ENCODE measurements around the gene CERCAM. TPM values are rescaled to one million over a fixed set of nuclear protein-coding genes. Genes with fewer than 3 reads are reported as not detected.
"Not testable (repeated sequence)": the region's sequence is repeated elsewhere in the genome, so short reads cannot be mapped to it uniquely, and the experiment has no call there.

Gene CERCAM
- polyA plus RNA-seq, 3 donors, result 30.6 to 48.0 (median 45.5) TPM

DNA sequence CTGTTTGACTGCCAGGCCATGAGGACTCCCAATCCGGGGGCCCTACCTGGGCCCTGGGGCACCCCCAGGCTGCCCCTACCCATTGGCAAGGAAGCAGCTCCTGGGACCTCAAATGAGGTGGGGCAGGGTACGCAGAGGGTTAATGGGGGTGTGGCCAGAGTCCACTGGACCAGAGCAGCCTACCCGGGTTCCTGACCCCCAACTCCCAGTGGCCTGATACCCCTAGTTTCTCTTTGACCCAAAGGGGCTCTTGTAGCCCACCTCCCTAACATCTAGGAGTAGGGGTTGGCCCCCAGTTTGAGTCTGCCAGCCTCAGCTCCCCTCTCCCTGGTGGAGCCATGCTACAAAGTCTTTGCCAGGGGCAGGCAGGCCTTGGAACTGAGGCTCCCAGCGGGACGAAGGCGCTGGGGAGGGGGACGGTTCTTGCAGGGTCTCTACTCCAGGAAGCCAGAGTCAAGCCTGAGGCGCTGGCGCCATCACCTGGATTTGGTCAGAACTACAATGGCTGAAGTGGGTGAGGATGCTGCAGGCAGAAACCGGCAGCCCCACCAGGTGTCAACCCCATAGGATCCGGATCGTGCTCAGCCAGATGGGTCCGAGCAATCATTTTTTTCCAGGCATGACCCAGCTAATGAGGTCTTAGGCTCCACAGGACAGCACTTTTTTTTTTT is 8.4 kb upstream of the CERCAM start:
- DNase-seq (ENCODE audit: extremely low read depth in 1 of 11, low read depth in 9 of 11, low spot score in 4 of 11), result peak in 2 of 11 donors; percentile 55 to 56

DNA sequence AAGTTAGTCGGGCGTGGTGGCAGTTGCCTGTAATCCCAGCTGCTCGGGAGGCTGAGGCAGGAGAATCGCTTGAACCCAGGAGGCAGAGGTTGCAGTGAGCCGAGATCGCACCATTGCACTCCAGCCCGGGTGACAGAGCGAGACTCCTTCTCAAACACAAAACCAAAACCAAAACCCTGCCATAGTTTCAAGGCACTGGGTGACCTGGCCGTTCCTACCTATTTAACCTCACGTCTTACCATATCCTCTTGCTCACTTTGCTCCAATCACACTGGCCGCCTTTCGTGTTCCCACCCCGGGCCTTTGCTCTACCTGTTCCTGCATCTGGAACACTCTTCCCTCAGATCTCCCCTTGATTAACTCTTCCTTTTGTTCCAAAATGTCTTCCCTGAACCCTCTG is 6.9 kb upstream of the CERCAM start:
- not testable (repeated sequence) for DNase-seq (ENCODE audit: extremely low read depth in 1 of 11, low read depth in 9 of 11, low spot score in 4 of 11)

DNA sequence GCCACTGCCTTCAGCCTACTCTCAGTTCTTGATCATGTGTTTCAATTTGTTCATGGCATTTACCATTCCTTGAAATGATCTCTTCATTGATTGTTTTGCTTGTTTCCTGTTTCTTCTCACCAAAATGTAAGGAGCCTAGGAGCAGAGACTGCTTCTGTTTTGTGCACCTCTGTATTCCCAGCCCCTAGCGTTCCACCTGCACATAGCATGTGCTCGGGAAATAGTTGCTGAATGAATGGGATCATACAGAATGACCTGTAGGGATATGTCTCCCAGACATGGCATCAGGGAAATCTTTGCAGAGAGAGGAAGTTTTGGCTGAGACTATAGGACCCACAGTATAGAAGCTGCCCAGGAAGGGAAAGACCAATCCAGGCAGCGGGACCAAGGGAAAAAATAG is 6.2 kb upstream of the CERCAM start:
- no peak for DNase-seq (ENCODE audit: extremely low read depth in 1 of 11, low read depth in 9 of 11, low spot score in 4 of 11)

DNA sequence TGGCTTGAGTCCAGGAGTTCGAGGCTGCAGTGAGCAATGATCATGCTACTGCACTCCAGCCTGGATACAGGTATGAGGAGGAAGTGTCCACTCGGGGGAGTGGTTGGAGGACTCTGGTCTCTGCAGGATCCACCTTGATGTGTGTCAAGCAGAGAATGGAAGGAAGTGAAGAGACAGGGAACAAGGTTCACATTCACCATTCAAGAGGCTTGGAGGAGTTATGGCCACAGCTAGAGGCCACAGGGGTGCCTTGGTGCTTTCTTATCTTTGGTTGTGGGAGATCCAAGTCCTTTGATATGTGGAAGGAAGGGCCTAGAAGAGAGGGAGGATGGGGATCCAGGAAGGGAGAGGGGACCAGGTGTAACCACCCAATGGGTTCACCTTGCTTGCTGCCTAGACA is 5.4 kb upstream of the CERCAM start:
- DNase-seq (ENCODE audit: extremely low read depth in 1 of 11, low read depth in 9 of 11, low spot score in 4 of 11), result no peak

DNA sequence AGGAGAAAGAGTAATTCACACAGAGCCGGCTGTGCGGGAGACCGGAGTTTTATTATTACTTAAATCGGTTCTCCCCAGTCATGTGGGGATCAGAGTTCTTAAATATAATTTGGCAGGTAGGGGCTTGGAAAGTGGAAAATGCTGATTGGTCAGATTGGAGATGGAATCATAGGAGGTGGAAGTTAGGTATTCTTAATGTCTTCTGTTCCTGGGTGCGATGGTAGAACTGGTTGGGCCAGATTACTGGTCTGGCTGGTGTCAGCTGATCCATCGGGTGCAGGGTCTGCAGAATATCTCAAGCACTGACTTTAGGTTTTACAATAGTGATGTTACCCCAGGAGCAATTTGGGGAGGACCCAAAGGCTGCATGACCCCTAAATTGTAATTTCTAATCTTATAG is 4.6 kb upstream of the CERCAM start:
- peak in 1 of 11 donors; percentile 58 for DNase-seq (ENCODE audit: extremely low read depth in 1 of 11, low read depth in 9 of 11, low spot score in 4 of 11)

DNA sequence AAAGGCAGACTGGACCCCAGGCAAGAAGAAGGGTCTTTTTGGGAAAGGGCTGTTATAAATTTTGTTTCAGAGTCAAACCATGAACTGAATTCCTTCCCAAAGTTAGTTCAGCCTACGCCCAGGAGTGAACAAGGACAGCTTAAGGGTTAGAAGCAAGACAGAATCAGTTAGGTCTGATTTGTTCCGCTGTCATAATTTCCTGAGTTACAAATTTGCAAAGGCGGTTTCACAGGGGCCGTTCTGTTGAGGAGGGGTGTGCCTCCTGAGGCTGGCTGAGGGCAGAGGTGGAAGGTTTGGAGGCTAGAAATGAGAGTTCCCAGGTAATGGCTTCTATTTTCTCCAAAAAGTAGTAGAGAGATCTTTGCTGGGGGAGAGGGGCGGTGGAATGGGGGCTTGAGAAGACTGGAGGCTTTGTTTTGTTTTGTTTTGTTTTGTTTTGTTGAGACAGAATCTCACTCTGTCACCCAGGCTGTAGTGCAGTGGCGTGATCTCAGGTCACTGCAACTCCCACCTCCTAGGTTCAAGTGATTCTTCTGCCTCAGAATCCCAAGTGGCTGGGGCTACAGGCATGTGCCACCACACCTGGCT is 4.1 kb upstream of the CERCAM start:
- DNase-seq (ENCODE audit: extremely low read depth in 1 of 11, low read depth in 9 of 11, low spot score in 4 of 11), result no peak

DNA sequence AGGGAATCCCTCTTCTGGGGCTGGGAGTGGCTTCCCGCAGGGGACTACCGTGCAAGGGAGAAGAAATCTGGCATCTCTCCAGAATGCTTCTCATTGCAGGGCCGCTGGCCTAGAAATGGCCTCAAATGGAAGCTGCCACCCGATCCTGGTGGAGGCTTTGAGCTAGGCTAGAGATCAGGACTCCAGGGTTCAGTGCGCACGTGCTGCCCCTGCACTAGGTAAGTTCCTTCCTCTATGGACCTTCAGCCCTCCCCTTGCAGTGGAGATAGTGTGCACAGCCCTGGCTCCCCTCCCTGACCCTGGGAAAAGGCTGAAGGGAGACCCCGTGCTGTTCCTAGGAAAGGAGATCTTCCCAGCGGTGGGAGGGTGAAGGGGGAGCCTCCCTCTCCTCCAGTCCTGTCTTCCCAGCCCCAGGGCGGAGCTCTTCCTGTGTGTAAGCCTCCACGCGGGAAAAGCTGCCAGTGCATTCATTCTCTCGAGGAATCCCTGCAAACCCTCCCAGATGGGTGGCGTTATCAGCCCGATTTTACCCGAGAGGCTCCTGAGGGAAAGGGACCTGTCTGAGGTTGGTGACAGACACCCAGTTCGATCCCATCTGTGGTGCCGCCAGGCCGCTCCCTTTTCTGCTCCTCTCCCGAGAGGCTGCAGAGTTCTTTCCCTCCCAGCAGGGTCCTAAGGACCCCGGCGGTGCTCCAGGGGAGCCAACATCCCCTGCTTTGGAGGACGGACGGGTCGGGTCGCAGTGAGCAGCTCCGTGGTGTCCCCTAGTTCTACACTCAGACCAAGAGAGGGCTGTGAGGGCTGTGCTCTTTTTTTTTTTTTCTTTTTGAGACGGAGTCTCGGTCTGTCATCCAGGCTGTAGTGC is 1.4 kb upstream of the CERCAM start:
- no peak for DNase-seq (ENCODE audit: extremely low read depth in 1 of 11, low read depth in 9 of 11, low spot score in 4 of 11)

DNA sequence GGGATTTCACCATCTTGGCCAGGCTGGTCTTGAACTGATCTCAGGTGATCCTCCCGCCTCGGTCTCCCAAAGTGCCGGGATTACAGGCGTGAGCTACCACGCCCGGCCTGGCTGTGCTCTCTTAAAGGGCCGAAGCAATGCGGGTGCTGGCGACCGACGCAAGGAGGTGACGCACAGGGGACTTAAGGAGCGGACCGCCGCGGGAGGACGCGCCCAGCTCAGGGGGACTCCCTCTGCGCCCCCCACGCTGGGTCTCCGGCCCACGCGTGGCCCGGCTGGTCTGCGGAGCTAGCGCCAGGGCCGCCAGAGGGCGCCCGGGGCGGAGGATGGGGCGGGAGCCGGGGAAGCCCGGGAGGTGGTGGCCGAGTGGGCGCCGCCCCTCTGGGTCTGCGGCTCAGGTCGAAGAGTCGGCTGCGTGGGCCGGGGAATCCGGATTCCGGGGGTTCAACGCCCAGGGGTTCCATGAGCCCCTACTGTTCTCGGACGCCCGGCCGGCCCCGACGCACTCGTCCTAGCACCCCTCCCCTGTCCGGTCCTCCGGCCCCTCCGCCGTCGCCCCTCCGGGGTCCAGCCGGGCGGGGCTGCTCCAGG is 502 bp upstream of the CERCAM start:
- DNase-seq (ENCODE audit: extremely low read depth in 1 of 11, low read depth in 9 of 11, low spot score in 4 of 11), result peak in 8 of 11 donors; percentile 52 to 75 (median 70)

DNA sequence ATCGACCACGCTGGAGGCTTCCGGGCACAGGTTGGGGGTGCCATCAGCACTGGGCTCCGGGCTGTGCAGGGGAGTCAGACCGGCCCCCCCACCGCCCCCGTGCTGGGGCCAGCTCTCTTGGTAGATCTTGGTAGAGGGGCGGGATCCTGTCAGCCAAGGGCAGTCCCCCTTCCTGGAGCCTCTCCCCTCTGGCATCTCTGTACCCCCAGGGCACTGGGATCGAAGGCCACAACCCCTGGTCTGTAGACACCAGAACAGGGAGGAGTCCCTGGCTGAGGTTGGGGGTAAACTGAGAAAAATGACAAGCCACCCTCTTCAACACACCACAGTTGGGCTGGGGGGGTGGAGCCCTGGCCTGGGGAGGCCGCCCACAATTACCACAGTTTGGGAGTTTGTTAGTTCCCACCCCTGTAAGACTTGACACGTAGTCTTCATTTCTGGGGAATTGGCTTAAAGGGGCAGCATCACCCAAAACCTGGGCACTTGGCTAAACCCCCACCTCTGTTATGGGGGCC is 882 bp downstream of the CERCAM start:
- DNase-seq (ENCODE audit: extremely low read depth in 1 of 11, low read depth in 9 of 11, low spot score in 4 of 11), result no peak

DNA sequence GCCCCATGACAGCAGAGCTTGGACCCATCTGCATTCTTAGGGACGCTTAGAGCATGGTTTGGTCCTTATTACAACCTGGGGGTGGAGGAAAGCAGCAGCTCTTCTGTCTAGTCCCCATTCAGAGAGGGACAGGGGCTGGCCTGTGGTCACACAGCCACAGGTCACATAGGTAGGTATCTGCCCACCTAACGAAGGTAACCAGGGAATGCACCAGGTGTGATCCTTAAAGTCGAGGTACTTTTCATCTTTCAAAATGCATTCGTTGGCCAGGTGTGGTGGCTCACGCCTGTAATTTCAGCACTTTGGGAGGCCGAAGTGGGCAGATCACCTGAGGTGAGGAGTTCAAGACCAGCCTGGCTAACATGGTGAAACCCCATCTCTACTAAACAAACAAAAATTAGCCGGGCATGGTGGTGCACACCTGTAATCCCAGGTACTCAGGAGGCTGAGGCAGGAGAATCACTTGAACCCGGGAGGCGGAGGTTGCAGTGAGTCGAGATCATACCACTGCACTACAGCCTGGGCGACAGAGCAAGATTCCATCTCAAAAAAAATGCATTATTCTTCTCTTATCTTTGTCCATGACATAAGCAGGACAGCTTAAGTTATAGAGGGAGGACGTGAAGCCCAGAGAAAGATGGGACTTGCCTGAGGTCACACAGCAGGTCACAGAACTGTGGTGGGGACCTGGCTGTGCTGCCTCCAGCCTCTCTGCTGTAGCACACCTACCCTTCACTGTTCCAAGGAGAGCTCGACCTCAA is 1.5 kb downstream of the CERCAM start:
- DNase-seq (ENCODE audit: extremely low read depth in 1 of 11, low read depth in 9 of 11, low spot score in 4 of 11), result not testable (repeated sequence)

DNA sequence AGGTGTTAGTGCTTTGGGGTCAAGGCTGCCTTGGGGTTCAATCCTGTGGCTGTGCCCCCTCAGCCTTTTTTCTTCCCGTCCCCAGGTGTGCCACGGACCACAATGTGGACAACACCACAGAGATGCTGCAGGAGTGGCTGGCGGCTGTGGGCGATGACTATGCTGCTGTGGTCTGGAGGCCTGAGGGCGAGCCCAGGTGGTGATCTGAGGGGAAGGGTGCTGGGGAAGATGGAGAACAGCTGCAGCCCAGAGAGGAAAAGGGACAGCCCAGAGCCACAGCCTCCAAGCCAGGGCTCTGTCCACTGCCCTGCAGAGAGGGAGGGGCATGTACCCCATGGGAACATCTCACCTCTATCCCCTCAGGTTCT is 2.1 kb downstream of the CERCAM start:
- no peak for DNase-seq (ENCODE audit: extremely low read depth in 1 of 11, low read depth in 9 of 11, low spot score in 4 of 11)

DNA sequence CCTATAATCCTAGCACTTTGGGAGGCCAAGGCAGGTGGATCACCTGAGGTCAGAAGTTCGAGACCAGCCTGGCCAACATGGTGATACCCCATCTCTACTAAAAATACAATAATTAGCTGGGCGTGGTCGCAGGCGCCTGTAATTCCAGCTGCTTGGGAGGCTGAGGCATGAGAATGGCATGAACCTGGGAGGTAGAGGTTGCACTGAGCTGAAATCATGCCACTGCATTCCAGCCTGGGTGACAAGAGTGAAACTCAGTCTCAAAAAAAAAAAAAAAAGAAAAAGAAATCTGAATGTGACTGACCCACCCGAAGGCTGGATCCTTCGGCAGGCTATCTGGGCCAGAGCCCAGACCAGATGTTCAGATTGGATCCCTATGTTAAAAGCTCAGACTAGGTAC is 2.7 kb downstream of the CERCAM start:
- not testable (repeated sequence) for DNase-seq (ENCODE audit: extremely low read depth in 1 of 11, low read depth in 9 of 11, low spot score in 4 of 11)

DNA sequence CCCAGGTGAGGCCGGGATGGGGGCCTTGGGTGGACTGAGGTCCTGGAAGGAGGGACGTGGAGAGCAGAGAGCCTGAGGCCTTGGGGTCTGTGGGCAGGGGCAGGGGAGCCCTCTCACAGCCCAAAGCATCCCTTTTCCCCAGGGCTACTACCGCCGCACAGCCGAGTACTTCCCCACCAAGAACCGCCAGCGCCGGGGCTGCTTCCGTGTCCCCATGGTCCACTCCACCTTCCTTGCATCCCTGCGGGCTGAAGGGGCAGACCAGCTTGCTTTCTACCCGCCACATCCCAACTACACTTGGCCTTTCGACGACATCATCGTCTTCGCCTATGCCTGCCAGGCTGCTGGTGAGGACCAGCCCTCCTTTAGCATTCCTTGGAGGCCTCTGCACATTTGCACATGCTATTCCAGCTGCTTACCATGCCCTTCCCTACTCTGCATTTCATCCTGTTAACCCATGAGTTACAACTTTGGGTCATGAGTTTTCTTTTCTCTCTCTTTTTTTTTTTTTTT is 3.7 kb downstream of the CERCAM start:
- DNase-seq (ENCODE audit: extremely low read depth in 1 of 11, low read depth in 9 of 11, low spot score in 4 of 11), result no peak

DNA sequence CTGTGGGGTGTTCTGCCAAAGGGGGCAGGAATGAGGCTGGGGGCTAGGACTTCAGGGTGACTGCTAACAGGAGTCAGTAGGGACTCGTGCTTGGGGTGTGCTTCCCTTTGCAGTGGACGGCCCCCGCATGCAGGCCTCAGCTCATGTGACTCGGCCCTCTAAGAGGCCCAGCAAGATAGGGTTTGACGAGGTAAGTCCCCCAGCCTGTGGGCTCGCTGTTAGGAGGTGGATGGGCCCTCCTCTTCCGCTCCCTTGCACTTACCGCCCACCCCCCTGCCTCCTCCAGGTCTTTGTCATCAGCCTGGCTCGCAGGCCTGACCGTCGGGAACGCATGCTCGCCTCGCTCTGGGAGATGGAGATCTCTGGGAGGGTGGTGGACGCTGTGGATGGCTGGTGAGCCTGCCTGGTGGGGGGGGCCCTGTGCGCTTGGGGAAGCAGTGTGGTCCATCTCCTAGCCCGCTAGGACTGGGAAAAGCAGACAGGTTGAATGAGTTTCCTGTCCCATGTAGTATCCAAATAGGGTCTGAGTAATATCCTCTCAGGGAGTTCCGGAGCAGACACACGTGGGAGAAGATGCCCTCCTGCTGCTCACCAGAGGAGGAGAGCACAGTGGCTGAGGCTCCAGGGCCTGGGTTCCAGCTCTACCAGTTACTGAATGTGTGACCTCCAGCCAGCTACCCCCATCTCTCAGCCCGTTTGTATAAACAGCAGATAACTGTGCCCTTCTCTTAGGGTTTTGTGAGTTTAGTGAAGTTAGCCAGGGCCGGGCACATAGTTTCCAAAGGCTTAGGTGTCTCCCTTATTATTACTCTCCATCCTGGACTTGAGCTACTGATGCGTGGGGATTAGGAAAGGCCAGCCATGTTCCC is 8.2 kb downstream of the CERCAM start:
- no peak for DNase-seq (ENCODE audit: extremely low read depth in 1 of 11, low read depth in 9 of 11, low spot score in 4 of 11)

DNA sequence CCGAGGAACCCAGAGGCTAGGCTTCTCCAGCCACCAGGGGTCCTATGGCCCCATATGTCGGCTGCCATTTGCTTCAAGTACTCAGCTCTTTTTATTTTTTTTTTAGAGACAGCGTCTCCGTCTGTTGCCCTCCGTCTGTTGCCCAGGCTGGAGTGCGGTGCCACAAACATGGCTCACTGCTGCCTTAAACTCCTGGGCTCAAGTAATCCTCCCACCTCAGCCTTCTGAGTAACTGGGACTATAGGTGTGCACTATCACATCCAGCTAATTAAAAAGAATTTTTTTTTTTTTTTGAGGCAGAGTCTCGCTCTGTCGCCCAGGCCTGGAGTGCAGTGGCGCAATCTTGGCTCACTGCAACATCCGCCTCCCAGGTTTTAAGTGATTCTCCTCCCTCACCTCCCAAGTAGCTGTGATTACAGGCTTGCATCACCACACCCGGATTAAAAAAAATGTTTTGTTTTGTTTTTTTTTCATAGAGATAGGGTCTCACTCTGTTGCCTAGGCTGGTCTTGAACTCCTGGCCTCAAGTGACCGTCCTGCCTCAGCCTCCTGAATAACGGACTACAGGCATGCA is 8.9 kb downstream of the CERCAM start:
- no peak for DNase-seq (ENCODE audit: extremely low read depth in 1 of 11, low read depth in 9 of 11, low spot score in 4 of 11)

DNA sequence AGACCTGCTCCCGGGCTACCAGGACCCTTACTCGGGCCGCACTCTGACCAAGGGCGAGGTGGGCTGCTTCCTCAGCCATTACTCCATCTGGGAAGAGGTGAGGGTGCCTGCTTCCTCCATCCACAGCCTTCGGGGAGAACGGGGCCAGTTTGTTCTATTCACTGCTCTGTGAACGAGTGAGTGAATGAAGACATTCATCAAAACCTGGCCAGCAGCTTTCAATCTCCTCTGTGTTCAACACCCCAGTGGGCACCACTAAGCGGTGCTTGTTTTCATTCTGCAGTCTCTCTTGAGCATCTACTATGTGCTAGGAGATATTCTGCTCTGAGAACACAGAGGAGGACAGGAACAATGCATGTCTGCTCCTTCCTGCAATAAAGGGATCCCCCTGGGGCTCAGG is 10.6 kb downstream of the CERCAM start:
- DNase-seq (ENCODE audit: extremely low read depth in 1 of 11, low read depth in 9 of 11, low spot score in 4 of 11), result no peak

DNA sequence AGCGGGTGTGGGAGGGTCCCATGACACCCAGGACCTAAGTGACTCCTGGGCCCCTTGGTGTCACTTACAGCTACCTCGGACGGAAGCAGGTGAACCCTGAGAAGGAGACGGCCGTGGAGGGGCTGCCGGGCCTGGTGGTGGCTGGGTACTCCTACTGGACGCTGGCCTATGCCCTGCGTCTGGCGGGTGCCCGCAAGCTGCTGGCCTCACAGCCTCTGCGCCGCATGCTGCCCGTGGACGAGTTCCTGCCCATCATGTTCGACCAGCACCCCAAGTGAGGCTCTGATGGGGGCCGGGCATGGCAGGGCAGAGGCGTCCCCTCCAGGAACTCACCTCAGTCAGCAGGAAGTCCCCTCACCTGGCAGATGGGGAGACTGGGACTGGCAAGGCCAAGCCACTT is 13.7 kb downstream of the CERCAM start:
- DNase-seq (ENCODE audit: extremely low read depth in 1 of 11, low read depth in 9 of 11, low spot score in 4 of 11), result no peak

DNA sequence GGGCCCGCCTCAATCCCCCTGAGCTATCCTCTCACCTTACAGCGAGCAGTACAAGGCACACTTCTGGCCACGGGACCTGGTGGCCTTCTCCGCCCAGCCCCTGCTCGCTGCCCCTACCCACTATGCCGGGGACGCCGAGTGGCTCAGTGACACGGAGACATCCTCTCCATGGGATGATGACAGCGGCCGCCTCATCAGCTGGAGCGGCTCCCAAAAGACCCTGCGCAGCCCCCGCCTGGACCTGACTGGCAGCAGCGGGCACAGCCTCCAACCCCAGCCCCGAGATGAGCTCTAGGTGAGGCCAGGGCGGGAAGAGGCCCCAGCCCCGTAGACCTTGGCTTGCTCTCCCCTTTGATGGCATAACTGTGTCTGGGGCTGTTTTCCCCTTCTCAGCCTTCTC is 15.0 kb downstream of the CERCAM start:
- no peak for DNase-seq (ENCODE audit: extremely low read depth in 1 of 11, low read depth in 9 of 11, low spot score in 4 of 11)

All from renal cortex interstitium (tissue), 11 donors.